Suppressor macrophage treated with lipopolysaccharide for 4 hours (primary cell): ENCODE data around the gene NFKBIE.

Experiments
- DNase-seq: peaks from one replicate; pipeline ENCODE4 v3.0.0-alpha.2; 2020

Gene NFKBIE

DNA sequence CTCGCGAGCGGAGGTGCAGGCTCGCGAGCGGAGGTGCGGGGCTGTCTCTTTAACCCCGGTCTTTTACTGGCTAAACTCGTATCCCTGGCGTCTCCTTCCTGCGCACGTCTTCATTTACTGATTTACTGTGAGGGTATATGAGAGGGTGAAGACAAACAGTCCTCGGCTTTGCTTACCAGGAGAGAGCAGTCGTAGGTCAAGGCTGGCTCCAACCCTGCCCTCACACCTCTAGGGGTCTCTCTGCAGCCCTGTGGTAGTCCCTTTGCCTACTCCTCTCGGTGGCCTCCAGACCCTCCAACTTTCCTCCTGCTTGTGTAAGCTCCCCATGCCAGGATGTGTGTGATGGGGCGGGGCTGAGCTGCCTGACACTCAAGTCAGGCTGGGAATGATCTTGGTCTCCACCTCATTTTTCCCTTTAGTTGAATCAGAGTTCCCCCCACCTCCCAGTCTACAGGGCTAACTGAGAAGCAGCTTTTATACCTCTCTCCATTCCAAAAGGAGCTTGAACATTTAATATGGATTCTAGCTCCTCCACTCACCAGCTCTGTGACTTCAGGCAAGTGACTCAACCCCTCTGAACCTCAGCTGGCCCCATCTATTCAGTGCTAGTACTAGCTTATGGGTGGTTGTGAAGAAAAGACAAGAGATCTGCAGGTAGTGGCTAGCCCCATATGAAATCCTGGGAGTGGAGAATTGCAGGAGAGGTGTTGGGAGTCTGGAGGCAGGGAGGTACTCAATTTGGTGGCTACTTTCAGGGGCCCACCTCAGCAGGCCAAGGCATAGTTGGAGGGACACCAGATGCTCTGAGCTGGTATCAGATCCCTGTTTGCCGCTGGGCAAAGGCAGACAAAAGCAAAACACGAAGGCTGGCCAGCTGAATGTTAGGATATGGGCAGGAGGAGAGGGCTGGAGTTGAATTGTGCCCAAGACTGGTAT is 41.1 kb downstream of the NFKBIE start:
- no peak for DNase-seq

DNA sequence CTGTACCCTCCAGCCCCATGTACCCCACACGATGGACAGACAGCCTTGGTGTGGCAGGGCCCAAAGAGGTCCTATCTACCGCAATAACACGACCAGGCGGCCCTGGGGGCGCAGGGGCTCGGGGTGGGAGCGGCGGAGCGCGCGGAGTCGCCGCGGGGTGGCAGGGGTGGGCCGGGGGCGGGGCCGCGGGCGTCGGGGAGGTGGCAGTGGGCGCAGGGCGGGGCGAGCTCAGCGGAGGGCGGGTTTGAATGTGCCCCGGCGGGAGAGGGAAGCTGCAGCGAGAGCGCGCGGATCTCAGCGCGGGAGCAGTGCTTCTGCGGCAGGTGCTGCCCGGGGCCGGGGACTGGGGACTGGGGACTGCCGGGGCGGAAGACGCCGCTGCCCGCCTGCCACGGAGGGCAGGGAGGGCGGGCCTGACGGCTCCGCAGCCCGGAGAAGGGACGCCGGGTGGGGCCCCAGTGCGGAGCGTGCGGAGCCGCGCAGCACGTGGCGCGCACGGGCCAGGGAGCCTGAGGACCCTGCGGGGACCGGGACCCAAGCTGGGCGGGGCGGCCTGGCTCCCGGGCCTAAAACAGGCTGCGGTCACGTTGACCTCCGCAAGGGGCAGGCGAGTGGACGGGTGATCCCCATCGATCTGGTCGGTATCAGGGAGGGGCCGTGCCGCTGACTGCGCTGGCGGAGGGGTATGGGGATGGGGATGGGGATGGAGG is 41.9 kb downstream of the NFKBIE start, which contains the start of gene SLC29A1:
SLC29A1 (plus strand) TSS at position 277 of the 710 bp plus-strand sequence. CDS start 3,719 bp downstream, outside the sequence.
- DNase-seq = peak; percentile 53

GRCh38 chr6:44222486-44223318 is 42.6 kb downstream of the NFKBIE start:
- DNase-seq = no peak

- DNase-seq = no peak
Observed at GRCh38 chr6:44221961-44222335, 43.4 kb downstream of the NFKBIE start.

DNA sequence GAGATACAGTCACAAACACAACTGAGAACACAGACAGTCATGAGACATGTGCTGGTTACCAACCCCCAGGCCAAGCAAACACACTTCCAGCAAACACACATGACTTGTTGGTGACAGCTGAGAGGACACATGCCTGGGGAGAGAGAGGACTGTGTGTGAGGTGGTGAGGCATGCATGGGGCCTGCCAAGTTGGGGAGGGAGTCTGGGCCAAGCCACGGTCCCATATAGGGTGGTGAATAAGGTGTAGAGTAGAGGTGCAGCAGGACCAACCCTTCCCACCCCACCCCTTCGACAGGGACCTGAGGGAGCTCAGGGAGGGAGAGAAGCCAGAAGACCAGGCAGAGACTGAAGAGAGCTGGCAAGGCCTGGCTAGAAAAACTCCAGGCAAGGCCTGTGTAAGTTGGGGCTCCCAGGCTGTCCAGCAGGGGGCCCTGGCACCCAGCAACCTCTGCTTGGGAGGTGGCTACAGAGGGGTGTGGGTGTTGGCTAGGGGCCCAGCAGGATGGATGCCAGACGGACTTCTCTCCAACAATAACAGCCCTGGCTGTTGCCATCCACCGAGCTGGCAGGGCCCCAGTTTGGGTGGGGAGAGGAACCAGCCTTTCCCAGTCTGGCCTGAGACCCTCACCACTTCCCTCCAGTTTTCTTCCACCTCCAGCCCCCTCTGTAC is 43.9 kb downstream of the NFKBIE start:
- peak; percentile 77 for DNase-seq

- no peak for DNase-seq
Observed at GRCh38 chr6:44220913-44221290, 44.4 kb downstream of the NFKBIE start.

DNA sequence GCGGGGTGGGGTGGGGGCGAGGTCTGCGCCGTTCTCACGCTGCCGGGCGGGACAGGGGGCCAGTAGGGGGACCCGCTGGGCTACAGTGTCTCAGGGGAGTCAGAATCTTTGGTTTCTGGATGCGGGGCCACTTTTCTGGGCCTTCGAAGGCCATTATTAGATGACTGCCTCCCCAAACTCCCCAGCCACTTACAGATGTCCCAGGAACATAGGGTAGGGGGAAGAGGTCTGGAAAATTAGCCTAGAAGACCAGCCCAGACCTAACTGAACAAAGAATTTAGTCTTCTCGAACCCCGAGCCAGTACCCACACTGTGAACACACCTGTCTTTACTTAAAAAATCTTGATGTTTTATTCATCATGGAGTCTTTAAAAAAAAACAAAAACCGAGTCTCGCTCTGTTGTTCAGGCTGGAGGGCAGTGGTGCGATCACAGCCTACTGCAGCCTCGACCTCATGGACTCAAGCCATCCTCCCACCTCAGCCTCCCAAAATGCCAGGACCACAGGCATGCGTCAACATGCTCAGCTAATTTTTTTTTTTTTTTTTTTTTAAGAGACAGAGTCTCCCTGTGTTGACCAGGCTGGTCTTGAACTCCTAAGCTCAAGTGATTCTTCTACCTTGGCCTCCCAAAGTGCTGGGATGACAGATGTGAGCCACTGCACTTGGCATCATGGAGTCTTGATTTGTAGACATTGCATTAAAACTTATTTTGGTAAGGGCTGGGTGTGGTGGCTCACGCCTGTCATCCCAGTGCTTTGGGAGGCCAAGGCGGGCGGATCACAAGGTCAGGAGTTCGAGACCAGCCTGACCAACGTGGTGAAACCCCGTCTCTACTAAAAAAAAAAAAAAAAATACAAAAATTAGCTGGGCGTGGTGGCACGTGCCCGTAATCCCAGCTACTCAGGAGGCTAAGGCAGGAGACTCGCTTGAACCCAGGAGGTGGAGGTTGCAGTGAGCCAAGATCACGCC is 45.3 kb downstream of the NFKBIE start:
- no peak for DNase-seq

DNA sequence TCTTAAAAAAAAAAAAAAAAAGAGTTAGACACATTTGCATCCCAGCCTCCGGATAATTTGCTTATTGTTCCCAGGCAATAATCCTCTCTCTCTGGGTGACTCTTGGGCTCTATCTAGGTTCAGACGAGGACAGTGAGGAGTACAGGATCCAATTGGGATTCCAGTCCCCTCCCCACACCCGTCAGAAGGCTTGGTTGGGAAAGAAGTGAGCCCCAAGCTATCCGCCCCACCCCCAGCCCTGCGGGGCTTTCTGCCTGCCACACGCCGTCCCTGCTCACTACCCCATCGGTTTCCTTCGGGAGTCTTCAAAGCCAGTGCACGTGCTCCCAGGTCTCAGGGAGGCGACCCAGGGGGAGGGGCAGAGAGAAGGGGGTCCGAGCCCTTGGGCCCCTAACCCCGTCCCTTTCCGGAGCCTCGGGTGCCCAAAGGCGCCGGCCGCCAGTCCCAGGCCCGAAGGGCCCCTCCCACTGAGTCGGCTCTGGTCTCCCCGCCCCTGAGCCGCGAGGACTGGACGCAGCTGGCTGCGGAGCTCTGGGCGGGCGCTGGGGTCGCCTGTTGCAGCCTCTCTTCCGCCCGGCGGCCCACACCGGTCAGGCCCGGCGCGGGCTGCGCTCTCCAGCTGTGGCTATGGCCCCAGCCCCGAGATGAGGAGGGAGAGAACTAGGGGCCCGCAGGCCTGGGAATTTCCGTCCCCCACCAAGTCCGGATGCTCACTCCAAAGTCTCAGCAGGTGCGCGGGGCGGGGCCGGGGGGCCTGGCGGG is 46.1 kb downstream of the NFKBIE start:
- DNase-seq = peak; percentile 55

GRCh38 chr6:44217332-44218143 is 47.8 kb downstream of the NFKBIE start:
- DNase-seq = no peak

GRCh38 chr6:44216677-44217331 is 48.5 kb downstream of the NFKBIE start, which contains the start of gene MYMX:
Gene MYMX, plus strand, starts transcription at chr6:44216926. Its CDS starts 546 bp downstream, at chr6:44217472.
- DNase-seq = no peak

- DNase-seq = no peak
Observed at GRCh38 chr6:44214307-44214706, 51.0 kb downstream of the NFKBIE start.

DNA sequence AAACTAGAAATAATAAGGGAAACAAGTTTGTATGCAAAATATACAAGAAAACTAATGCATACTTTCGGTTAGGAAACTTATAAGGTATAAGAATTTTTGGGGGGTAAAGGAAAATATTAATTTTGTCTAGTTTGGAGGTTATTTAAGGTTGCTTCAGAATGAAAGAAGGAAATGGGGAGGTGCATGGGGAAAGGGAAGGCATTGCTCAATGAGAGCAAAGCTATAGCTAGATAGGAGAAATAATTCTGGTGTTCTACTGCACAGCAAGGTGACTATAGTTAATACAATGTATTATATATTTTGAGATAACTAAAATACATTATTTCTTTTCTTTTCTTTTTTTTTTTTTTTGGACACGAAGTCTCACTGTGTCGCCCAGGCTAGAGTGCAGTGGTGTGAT is 54.1 kb downstream of the NFKBIE start:
- peak; percentile 37 for DNase-seq
